ENCODE measurements around the gene RHEBL1. TPM values are rescaled to one million over a fixed set of nuclear protein-coding genes. Genes with fewer than 3 reads are reported as not detected.

RHEBL1 gene
- total and polyA plus RNA-seq, 2 experiments from 2014 or later = 0.65 to 0.86 TPM

DNA sequence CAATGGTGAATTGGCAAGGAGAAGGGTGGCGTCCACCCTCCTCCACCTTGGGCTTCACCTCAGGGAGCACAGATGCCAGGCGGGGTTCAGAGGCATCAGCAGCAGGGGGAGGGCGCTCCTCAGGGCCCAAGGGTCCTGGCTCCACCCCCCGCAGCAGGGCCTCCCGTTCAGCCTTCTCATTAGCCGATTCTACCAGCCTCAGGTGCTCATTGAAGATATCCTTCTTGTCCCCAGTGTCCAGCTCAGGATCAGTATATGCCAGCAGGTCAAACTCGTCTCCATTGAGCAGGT is 31.9 kb downstream of the RHEBL1 start:
- Histone ChIP-seq H3K4me1 (ENCODE audit: insufficient read depth) (no peaks in the 10 kb centered on the region), H3K27ac (no peak overlapping the region), H4K20me1 (ENCODE audit: insufficient read depth) (no peaks in the 10 kb centered on the region), H3K4me3 (no peak overlapping the region), H3F3A (ENCODE audit: insufficient read depth) (no peaks in the 10 kb centered on the region), H3K27me3 (replicated peaks; ENCODE audit: insufficient read depth) (no peaks in the 10 kb centered on the region), H3K79me2 (ENCODE audit: insufficient read depth) (peaks cover 11% of the 10 kb centered on the region), H3K9me3 (ENCODE audit: low read depth) (no peaks in the 10 kb centered on the region), H3K9me2 (ENCODE audit: insufficient read depth) (no peaks in the 10 kb centered on the region), H3K9ac (no peak overlapping the region), H3K4me2 (ENCODE audit: unreplicated experiment) (no peak overlapping the region), H2AFZ (no peak overlapping the region), H3K36me3 (ENCODE audit: low read depth) (peaks cover 9% of the 10 kb centered on the region; the same call in 1 of the 2 replicates)
- DNase-seq = no peak
- in situ Hi-C loops (cut with MboI) = no loop called here
- TF ChIP-seq EZH2phosphoT487 (IDR thresholded peaks at IDR 0.05; ENCODE audit: insufficient read depth, low read depth) (no peak), EZH2 (IDR thresholded peaks at IDR 0.05; ENCODE audit: insufficient read depth, poor library complexity, severe bottlenecking) (no peak)
- WGBS, 2 experiments (ENCODE audit: low coverage in 1 of 2, low lambda C conversion rate in 2 of 2, missing lambda C conversion rate in 2 of 2) = 97 to 98% methylated on average over 7 of the region's 7 CpGs

DNA sequence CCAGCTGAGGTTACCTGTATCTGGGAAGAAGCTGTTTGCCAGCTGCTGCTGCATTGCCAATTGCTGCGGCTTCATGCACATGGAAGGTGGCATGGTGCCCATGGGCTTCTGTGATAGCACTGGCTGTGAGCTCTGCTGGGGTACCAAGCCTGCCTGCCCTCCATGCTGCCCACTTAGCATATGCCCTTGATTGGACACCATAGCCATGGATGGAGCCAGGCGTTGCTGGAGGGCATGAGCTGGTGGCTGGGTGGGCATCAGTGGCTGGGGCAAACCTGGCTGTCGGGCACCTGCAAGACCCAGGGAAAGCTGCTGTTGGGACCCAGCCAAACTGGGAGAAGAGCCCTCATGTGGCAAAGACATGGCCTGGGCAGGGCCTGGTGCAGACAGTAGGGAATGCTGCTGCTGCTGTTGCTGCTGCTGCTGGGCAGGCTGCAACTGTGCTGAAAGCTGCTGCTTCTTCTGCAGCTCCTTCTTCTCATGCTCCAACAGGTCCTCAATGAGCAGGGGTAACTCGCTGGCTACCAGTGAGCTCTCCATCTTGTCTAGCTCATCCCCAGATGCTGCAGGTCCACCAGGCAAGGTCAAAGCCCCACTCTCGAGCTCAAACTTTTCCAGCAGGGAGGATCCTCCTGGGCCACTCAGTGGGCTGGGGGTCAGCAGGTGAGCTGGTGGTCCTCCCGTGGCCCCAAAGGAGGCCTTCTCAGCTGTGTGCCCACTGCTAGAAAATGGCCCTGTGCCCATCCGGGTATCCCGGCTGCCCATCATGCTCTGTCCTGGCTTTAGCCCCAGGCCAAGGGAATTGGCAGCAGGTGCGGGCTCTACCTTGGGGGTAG is 32.5 kb downstream of the RHEBL1 start:
- Histone ChIP-seq H3K79me2 (ENCODE audit: insufficient read depth) (peaks cover 11% of the 10 kb centered on the region), H3K4me1 (ENCODE audit: insufficient read depth) (no peaks in the 10 kb centered on the region), H2AFZ (no peak overlapping the region), H3K4me3 (no peak overlapping the region), H3K27me3 (replicated peaks; ENCODE audit: insufficient read depth) (no peaks in the 10 kb centered on the region), H3K36me3 (ENCODE audit: low read depth) (peaks cover 5% of the 10 kb centered on the region; the same call in 1 of the 2 replicates), H3F3A (ENCODE audit: insufficient read depth) (no peaks in the 10 kb centered on the region), H3K9me2 (ENCODE audit: insufficient read depth) (no peaks in the 10 kb centered on the region), H3K9me3 (ENCODE audit: low read depth) (no peaks in the 10 kb centered on the region), H4K20me1 (ENCODE audit: insufficient read depth) (no peaks in the 10 kb centered on the region), H3K9ac (no peak overlapping the region), H3K27ac (no peak overlapping the region), H3K4me2 (ENCODE audit: unreplicated experiment) (no peak overlapping the region)
- WGBS, 2 experiments (ENCODE audit: low coverage in 1 of 2, low lambda C conversion rate in 2 of 2, missing lambda C conversion rate in 2 of 2) = 86 to 92% methylated on average over 9 of the region's 9 CpGs
- no peak for DNase-seq
- in situ Hi-C loops (cut with MboI) = no loop called here
- TF ChIP-seq EZH2 (IDR thresholded peaks at IDR 0.05; ENCODE audit: insufficient read depth, poor library complexity, severe bottlenecking) = no peak
- TF ChIP-seq EZH2phosphoT487 (IDR thresholded peaks at IDR 0.05; ENCODE audit: insufficient read depth, low read depth) = no peak

DNA sequence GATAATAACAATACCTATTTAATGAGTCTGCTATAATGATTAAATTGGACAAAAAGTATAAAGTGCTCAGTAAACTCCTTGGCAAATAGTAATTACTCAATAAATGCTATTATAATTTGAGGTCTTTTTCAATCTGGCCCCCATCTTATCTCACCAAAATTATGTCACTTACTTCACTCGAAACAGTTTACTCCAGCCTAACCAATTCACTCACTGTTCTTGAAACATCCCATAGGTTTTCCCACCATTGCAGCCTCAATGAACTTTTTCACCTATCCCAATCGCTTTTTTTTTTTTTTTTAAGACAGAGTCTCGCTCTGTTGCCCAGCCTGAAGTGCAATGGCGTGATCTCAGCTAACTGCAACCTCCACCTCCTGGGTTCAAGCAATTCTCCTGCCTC is 33.8 kb downstream of the RHEBL1 start:
- Histone ChIP-seq H2AFZ (no peak overlapping the region), H3K4me3 (no peak overlapping the region), H3K27me3 (replicated peaks; ENCODE audit: insufficient read depth) (no peaks in the 10 kb centered on the region), H3K9me3 (ENCODE audit: low read depth) (no peaks in the 10 kb centered on the region), H3K36me3 (ENCODE audit: low read depth) (peaks cover 9% of the 10 kb centered on the region), H3F3A (ENCODE audit: insufficient read depth) (no peaks in the 10 kb centered on the region), H4K20me1 (ENCODE audit: insufficient read depth) (no peaks in the 10 kb centered on the region), H3K4me1 (ENCODE audit: insufficient read depth) (no peaks in the 10 kb centered on the region), H3K9me2 (ENCODE audit: insufficient read depth) (no peaks in the 10 kb centered on the region), H3K79me2 (ENCODE audit: insufficient read depth) (peaks cover 11% of the 10 kb centered on the region), H3K9ac (no peak overlapping the region), H3K27ac (no peak overlapping the region), H3K4me2 (ENCODE audit: unreplicated experiment) (no peak overlapping the region)
- TF ChIP-seq EZH2 (IDR thresholded peaks at IDR 0.05; ENCODE audit: insufficient read depth, poor library complexity, severe bottlenecking) (no peak), EZH2phosphoT487 (IDR thresholded peaks at IDR 0.05; ENCODE audit: insufficient read depth, low read depth) (no peak)
- in situ Hi-C loops (cut with MboI) = no loop called here
- DNase-seq = no peak
- 75 to 83% methylated on average over 4 of the region's 4 CpGs for WGBS, 2 experiments (ENCODE audit: low coverage in 1 of 2, low lambda C conversion rate in 2 of 2, missing lambda C conversion rate in 2 of 2)

DNA sequence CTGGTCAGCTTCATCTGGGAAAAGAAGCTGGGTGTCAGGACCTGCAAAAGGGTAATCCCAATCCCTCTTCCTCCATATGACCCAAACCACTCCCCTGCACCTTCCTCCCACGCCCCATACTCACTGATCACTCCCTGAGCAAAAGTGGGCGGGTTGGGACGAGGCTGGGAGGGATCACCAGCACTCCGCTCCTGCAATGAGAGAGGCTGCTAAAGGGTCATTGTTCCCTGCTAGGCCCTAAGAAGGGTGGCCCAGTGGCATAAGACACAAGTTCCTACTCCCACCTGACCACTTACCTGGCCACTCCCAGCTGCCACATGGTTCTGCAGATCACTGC is 35.5 kb downstream of the RHEBL1 start:
- Histone ChIP-seq H3K9me2 (ENCODE audit: insufficient read depth) (no peaks in the 10 kb centered on the region), H3K9me3 (ENCODE audit: low read depth) (no peaks in the 10 kb centered on the region), H3K27me3 (replicated peaks; ENCODE audit: insufficient read depth) (no peaks in the 10 kb centered on the region), H3F3A (ENCODE audit: insufficient read depth) (no peaks in the 10 kb centered on the region), H4K20me1 (ENCODE audit: insufficient read depth) (no peaks in the 10 kb centered on the region), H3K9ac (no peak overlapping the region), H3K4me1 (ENCODE audit: insufficient read depth) (no peaks in the 10 kb centered on the region), H3K79me2 (ENCODE audit: insufficient read depth) (peaks cover 18% of the 10 kb centered on the region), H3K36me3 (ENCODE audit: low read depth) (peaks cover 15% of the 10 kb centered on the region), H3K4me2 (ENCODE audit: unreplicated experiment) (no peak overlapping the region), H3K4me3 (no peak overlapping the region), H2AFZ (no peak overlapping the region), H3K27ac (no peak overlapping the region)
- WGBS, 2 experiments (ENCODE audit: low coverage in 1 of 2, low lambda C conversion rate in 2 of 2, missing lambda C conversion rate in 2 of 2) = 78 to 80% methylated on average over 4 of the region's 4 CpGs
- in situ Hi-C loops (cut with MboI) = no loop called here
- no peak for DNase-seq
- TF ChIP-seq EZH2phosphoT487 (IDR thresholded peaks at IDR 0.05; ENCODE audit: insufficient read depth, low read depth) (no peak), EZH2 (IDR thresholded peaks at IDR 0.05; ENCODE audit: insufficient read depth, poor library complexity, severe bottlenecking) (no peak)

Measured in GM23248 (cell line).